ENCODE measurements around the gene APOBEC3A.

The APOBEC3A gene

GRCh38 chr22:38953091-38953490 is 4.3 kb upstream of the APOBEC3A start:
- H3K4me3 ChIP-seq (replicated peaks; ENCODE audit: low read depth, low read length), result no peak overlapping the region
- no peak for DNase-seq (ENCODE audit: low read depth)
- no peak for TF ChIP-seq CTCF (IDR thresholded peaks at IDR 0.05; ENCODE audit: low read length, missing control alignments)

- no peak for TF ChIP-seq CTCF (IDR thresholded peaks at IDR 0.05; ENCODE audit: low read length, missing control alignments)
- no peak for DNase-seq (ENCODE audit: low read depth)
- H3K4me3 ChIP-seq (replicated peaks; ENCODE audit: low read depth, low read length), result no peak overlapping the region
Observed at GRCh38 chr22:38953577-38954413, 3.6 kb upstream of the APOBEC3A start.

GRCh38 chr22:38954414-38955043 is 2.9 kb upstream of the APOBEC3A start:
- DNase-seq (ENCODE audit: low read depth), result no peak
- H3K4me3 ChIP-seq (replicated peaks; ENCODE audit: low read depth, low read length), result no peak overlapping the region
- no peak for TF ChIP-seq CTCF (IDR thresholded peaks at IDR 0.05; ENCODE audit: low read length, missing control alignments)

GRCh38 chr22:38955250-38955905 is 2.0 kb upstream of the APOBEC3A start:
- no peak for DNase-seq (ENCODE audit: low read depth)
- no peak overlapping the region for H3K4me3 ChIP-seq (replicated peaks; ENCODE audit: low read depth, low read length)
- no peak for TF ChIP-seq CTCF (IDR thresholded peaks at IDR 0.05; ENCODE audit: low read length, missing control alignments)

GRCh38 chr22:38955926-38956325 is 1.5 kb upstream of the APOBEC3A start:
- no peak for DNase-seq (ENCODE audit: low read depth)
- no peak for TF ChIP-seq CTCF (IDR thresholded peaks at IDR 0.05; ENCODE audit: low read length, missing control alignments)
- H3K4me3 ChIP-seq (replicated peaks; ENCODE audit: low read depth, low read length), result no peak overlapping the region

- no peak for TF ChIP-seq CTCF (IDR thresholded peaks at IDR 0.05; ENCODE audit: low read length, missing control alignments)
- no peak overlapping the region for H3K4me3 ChIP-seq (replicated peaks; ENCODE audit: low read depth, low read length)
- no peak for DNase-seq (ENCODE audit: low read depth)
Observed at GRCh38 chr22:38956551-38956950, 858 bp upstream of the APOBEC3A start.
